ENCODE data around the gene RNF144A. TPM values are rescaled to one million over a fixed set of nuclear protein-coding genes. Genes with fewer than 3 reads are reported as not detected.
A peak's percentile ranks its signal among the peaks of the same experiment; 100 is the strongest.

The RNF144A gene
- total RNA-seq, 4 donors from 2014 or later = 8.0 to 25.4 (median 15.8) TPM

DNA sequence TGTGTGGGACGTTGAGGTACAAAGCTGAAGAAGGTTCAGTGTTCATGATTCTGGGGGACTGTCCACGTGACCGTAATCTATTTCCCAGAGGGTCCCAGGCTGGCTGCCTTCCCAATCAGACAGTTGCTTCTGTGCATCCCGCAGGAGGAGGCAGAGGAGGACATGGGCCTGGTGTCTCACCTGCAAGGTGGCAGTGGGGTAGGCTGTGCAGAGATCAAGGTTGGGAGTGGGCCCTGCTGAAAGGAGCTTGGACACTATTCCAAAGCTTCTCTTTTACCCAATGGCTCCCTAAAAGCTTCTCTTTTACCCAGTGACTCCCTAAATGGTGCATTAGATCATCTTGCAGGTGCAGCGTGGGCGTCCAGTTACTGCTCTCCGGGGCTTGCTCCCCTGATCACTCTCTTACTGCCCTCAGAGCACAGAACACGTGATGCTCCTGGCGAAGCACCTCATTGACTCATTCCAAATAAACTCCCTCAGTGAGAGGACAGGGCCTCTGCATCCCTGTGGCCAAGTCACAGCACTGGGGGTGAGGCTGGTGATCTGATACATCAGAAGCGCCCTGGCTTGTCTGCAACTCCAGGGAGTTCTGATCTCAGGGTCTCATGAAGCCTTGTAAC is 41.5 kb downstream of the RNF144A start:
- WGBS = 96% methylated on average over 7 of the region's 10 CpGs
- H3K9me3 ChIP-seq = no peaks in the 10 kb centered on the region
- peaks cover 26% of the 10 kb centered on the region for H3K4me1 ChIP-seq
- no peak overlapping the region for H3K27ac ChIP-seq
- no peak for DNase-seq (ENCODE audit: low spot score in 2 of 2)
- no peak overlapping the region for H3K4me3 ChIP-seq
- TF ChIP-seq POLR2AphosphoS5 (IDR thresholded peaks at IDR 0.05) (no peak), EP300 (IDR thresholded peaks at IDR 0.05) (no peak), POLR2A (IDR thresholded peaks at IDR 0.05) (no peak)
- TF ChIP-seq, protein P1, sequence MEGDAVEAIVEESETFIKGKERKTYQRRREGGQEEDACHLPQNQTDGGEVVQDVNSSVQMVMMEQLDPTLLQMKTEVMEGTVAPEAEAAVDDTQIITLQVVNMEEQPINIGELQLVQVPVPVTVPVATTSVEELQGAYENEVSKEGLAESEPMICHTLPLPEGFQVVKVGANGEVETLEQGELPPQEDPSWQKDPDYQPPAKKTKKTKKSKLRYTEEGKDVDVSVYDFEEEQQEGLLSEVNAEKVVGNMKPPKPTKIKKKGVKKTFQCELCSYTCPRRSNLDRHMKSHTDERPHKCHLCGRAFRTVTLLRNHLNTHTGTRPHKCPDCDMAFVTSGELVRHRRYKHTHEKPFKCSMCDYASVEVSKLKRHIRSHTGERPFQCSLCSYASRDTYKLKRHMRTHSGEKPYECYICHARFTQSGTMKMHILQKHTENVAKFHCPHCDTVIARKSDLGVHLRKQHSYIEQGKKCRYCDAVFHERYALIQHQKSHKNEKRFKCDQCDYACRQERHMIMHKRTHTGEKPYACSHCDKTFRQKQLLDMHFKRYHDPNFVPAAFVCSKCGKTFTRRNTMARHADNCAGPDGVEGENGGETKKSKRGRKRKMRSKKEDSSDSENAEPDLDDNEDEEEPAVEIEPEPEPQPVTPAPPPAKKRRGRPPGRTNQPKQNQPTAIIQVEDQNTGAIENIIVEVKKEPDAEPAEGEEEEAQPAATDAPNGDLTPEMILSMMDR (IDR thresholded peaks at IDR 0.05) = no peak
- no peaks in the 10 kb centered on the region for H3K36me3 ChIP-seq
- H3K27me3 ChIP-seq = no peaks in the 10 kb centered on the region

DNA sequence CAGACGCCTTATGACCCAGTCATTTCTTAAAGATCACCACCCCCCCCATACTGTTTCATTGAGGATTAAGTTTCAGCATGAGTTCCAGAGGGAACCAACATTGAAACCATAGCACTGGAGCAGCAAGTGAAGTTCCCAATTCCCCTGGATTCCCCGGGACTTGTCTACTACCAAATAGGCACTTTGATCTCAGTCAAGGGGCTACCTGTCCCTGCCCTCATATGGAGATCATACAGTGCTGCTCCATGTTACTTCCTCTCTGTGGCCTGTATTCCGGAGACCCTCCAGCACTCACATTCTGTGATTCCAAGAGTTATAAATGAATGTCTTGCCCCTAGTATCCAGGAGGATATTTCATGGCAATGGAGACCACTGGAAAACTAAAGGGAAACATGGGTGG is 42.5 kb downstream of the RNF144A start:
- Histone ChIP-seq H3K9me3 (no peaks in the 10 kb centered on the region), H3K4me1 (peaks cover 26% of the 10 kb centered on the region), H3K4me3 (no peak overlapping the region), H3K36me3 (no peaks in the 10 kb centered on the region), H3K27me3 (no peaks in the 10 kb centered on the region), H3K27ac (peak overlapping the region; percentile 30)
- TF ChIP-seq, protein P1 (IDR thresholded peaks at IDR 0.05) = no peak
- TF ChIP-seq POLR2AphosphoS5 (IDR thresholded peaks at IDR 0.05) = no peak
- no peak for TF ChIP-seq EP300 (IDR thresholded peaks at IDR 0.05)
- no peak for TF ChIP-seq POLR2A (IDR thresholded peaks at IDR 0.05)
- WGBS = 93% methylated on average over 3 of the region's 3 CpGs
- no peak for DNase-seq (ENCODE audit: low spot score in 2 of 2)

DNA sequence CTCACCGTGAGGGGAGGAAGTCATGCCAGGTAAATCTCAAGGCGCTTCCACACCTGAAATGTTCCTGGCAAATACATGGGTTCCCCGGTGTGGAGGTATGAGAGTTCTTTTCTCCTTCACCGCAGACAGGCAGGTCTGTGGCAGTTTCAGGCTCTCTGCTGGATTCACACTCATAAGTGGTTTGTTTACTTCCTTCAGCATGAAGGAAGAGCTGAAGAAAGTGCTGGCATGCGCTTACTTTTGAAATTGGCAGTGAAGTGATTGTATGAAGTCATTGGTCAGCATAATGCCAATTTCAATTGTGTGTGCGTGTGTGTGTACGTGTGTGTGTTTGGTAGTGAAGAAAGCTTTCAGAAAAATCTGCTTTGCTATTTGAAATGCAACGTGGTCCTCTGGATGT is 43.4 kb downstream of the RNF144A start:
- Histone ChIP-seq H3K27ac (peak overlapping the region; percentile 30), H3K9me3 (no peaks in the 10 kb centered on the region), H3K27me3 (no peaks in the 10 kb centered on the region), H3K4me1 (peaks cover 21% of the 10 kb centered on the region), H3K36me3 (no peaks in the 10 kb centered on the region), H3K4me3 (no peak overlapping the region)
- 22% methylated on average over 8 of the region's 8 CpGs for WGBS
- no peak for DNase-seq (ENCODE audit: low spot score in 2 of 2)
- TF ChIP-seq POLR2AphosphoS5 (IDR thresholded peaks at IDR 0.05) = peak in 2 of 3 donors; percentile 44 to 70
- TF ChIP-seq, protein P1 (IDR thresholded peaks at IDR 0.05) = no peak
- TF ChIP-seq EP300 (IDR thresholded peaks at IDR 0.05) = no peak
- no peak for TF ChIP-seq POLR2A (IDR thresholded peaks at IDR 0.05)

DNA sequence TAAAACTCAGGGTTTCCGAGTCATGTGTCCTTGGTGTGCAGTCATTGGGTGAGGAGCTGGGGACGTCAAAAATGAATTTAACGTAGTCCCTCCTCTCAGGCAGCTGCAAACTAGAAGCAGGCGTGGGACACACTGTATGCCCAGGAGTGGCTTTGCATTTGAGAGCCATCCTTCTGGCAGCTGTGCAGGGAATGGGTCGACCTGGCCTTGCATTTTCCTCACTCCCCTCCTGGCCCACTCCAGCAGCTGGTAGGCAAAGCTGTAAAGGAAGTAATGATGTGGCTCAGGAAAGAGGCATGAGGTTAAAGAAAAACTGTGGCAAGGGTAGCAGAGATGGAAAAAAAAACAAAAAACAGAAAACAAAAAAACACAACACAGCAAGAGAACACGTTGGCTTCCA is 46.5 kb downstream of the RNF144A start:
- no peaks in the 10 kb centered on the region for H3K9me3 ChIP-seq
- no peaks in the 10 kb centered on the region for H3K36me3 ChIP-seq
- WGBS = 96% methylated on average over 6 of the region's 6 CpGs
- no peak for DNase-seq (ENCODE audit: low spot score in 2 of 2)
- peaks cover 12% of the 10 kb centered on the region for H3K4me1 ChIP-seq
- H3K27ac ChIP-seq = no peak overlapping the region
- no peaks in the 10 kb centered on the region for H3K27me3 ChIP-seq
- TF ChIP-seq POLR2A (IDR thresholded peaks at IDR 0.05) (no peak), POLR2AphosphoS5 (IDR thresholded peaks at IDR 0.05) (no peak), EP300 (IDR thresholded peaks at IDR 0.05) (no peak)
- TF ChIP-seq, protein P1 (IDR thresholded peaks at IDR 0.05) = no peak
- H3K4me3 ChIP-seq = no peak overlapping the region

DNA sequence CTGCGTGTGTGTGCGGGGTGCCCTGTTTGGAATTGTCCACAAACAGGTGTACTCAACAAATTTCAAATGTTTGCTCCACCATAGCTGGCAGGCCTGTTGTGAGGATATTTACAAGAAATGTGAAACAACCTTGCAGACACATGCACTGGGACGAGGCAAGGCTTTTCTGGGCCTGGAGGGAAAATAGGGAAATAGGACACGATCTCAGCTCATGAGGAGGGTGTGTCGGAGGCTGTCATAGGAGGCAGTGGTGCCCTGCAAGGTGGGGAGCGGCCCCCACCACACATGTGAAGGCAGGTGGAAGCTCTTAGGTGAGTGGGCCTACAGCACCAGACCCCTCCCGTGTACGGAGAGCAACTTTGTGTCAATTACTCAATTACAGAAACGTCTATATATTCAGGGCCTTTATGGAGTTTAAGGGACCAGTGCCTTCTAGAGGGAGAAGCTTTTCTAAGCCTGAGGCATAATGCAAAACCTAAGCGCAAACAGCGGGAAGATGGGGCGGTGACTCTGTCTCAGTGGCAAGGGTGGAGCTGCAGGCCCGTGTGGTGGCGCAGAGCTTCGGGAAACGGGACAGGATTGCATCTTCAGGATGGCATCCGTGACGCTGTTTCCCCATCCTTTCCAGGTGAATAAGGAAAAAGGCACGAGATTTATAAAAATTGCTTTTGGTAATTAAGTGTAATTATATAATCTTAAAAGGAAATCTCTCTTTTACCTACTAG is 48.0 kb downstream of the RNF144A start:
- no peaks in the 10 kb centered on the region for H3K27me3 ChIP-seq
- no peak for TF ChIP-seq EP300 (IDR thresholded peaks at IDR 0.05)
- DNase-seq (ENCODE audit: low spot score in 2 of 2) = no peak
- no peaks in the 10 kb centered on the region for H3K9me3 ChIP-seq
- peaks cover 10% of the 10 kb centered on the region for H3K4me1 ChIP-seq
- 93% methylated on average over 19 of the region's 19 CpGs for WGBS
- H3K27ac ChIP-seq = no peak overlapping the region
- no peaks in the 10 kb centered on the region for H3K36me3 ChIP-seq
- no peak overlapping the region for H3K4me3 ChIP-seq

Measured in suprapubic skin (tissue), 4 donors.